Measurements from ENCODE around the gene SEMA5A. TPM values are rescaled to one million over a fixed set of nuclear protein-coding genes. Genes with fewer than 3 reads are reported as not detected.

The SEMA5A gene
- total RNA-seq, 1 donor from 2014 or later: 38.9 TPM

DNA sequence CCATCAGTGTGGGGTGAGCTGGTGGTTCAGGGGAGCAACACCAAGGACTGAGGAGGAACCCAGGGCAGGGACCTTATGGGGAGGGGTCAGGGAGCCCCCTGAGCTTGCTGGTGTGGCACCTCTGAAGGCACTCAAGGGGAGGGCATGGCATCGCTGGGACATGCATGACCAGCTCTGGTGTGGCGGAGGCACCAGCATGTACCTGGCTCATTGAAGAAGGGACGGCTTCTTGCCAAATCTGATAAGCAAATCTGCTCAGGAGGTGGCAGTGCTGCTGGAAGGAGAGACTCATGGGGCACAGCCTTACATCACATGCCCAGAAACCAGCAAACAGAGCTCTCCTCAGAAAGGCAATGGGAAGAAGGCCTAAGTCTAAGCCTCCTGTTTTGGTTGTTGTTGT is 421.8 kb downstream of the SEMA5A start:
- TF ChIP-seq, protein P1, sequence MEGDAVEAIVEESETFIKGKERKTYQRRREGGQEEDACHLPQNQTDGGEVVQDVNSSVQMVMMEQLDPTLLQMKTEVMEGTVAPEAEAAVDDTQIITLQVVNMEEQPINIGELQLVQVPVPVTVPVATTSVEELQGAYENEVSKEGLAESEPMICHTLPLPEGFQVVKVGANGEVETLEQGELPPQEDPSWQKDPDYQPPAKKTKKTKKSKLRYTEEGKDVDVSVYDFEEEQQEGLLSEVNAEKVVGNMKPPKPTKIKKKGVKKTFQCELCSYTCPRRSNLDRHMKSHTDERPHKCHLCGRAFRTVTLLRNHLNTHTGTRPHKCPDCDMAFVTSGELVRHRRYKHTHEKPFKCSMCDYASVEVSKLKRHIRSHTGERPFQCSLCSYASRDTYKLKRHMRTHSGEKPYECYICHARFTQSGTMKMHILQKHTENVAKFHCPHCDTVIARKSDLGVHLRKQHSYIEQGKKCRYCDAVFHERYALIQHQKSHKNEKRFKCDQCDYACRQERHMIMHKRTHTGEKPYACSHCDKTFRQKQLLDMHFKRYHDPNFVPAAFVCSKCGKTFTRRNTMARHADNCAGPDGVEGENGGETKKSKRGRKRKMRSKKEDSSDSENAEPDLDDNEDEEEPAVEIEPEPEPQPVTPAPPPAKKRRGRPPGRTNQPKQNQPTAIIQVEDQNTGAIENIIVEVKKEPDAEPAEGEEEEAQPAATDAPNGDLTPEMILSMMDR (IDR thresholded peaks at IDR 0.05): no peak
- ATAC-seq: peak; percentile 73

DNA sequence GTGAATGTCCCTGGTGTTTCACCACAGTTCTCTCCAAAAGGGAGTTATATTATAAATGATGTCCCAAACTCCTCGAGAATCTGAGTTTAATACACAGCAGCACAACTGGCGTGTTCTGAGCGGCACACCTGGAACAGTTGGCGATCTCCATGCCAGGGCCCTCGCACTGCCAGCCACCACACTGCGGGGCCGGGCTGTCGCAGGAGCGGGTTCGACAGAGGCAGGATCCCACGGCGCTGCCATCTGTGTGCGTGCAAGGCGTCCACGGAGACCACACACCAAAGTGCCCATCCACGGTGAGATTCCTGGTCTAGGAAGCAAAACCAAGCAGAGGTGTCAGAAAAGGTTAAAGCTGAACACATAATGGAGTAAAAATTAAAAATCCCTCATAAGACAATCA is 423.3 kb downstream of the SEMA5A start:
- TF ChIP-seq, protein P1 (IDR thresholded peaks at IDR 0.05): no peak

More for the DNA sequence above, 421.8 kb downstream of the SEMA5A start:
- no peaks in the 10 kb centered on the region for H3K36me3 ChIP-seq
- no peaks in the 10 kb centered on the region for H3K27me3 ChIP-seq
- no peak overlapping the region for H3K27ac ChIP-seq
- intact Hi-C loops (cut with DNase I): no loop called here
- no peak overlapping the region for H3K4me3 ChIP-seq
- H3K9me3 ChIP-seq: no peaks in the 10 kb centered on the region
- H3K4me1 ChIP-seq: no peaks in the 10 kb centered on the region
- DNase-seq: no peak

DNA sequence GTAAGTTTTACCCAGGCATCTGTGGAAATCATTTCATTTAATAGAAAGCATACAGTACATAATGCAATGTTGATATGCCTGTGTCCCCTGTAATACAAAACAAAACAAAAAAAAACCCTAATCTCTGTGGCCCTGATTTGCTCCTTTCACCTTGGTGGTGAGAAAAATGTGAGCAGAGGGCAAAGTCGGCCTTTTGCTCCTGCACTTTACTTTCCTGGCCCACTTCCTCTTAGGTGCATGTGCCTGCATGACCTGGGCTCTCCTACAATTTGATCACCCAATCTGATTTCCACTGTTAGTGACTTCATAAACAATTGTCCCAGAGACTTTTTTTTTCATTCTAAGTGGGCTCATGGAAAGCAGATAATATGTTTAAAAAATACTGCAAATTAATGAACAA is 424.3 kb downstream of the SEMA5A start:
- no peaks in the 10 kb centered on the region for H3K9me3 ChIP-seq
- H3K27ac ChIP-seq: no peak overlapping the region
- intact Hi-C loops (cut with DNase I): no loop called here
- H3K36me3 ChIP-seq: no peaks in the 10 kb centered on the region
- H3K4me1 ChIP-seq: no peaks in the 10 kb centered on the region
- ATAC-seq: no peak
- no peak for DNase-seq
- TF ChIP-seq, protein P1 (IDR thresholded peaks at IDR 0.05): no peak
- H3K4me3 ChIP-seq: no peak overlapping the region
- H3K27me3 ChIP-seq: no peaks in the 10 kb centered on the region

More for the DNA sequence above, 423.3 kb downstream of the SEMA5A start:
- Histone ChIP-seq H3K27me3 (no peaks in the 10 kb centered on the region), H3K4me1 (no peaks in the 10 kb centered on the region), H3K4me3 (no peak overlapping the region), H3K27ac (no peak overlapping the region), H3K9me3 (no peaks in the 10 kb centered on the region), H3K36me3 (no peaks in the 10 kb centered on the region)
- intact Hi-C loops (cut with DNase I): no loop called here
- no peak for DNase-seq
- ATAC-seq: no peak

DNA sequence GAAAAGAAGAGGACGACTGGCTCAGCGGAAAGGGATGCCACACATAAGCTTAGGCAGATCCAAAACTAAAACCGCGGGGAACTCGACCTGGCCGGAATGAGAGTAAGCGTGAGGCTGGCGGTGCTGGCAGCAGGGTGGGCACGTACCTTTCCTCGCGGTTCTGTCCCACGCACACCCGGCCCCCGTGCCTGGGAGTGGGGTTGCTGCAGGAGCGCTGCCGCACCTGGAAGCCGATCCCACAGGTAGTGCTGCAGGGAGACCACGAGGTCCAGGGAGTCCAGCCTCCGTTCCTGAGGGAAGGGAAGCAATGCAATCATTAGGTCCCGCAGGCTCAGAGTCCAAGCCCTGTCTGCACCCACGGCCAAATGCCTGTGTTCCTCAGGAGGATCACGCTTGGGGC is 427.0 kb downstream of the SEMA5A start:
- Histone ChIP-seq H3K27ac (no peak overlapping the region), H3K9me3 (no peaks in the 10 kb centered on the region), H3K27me3 (no peaks in the 10 kb centered on the region), H3K36me3 (no peaks in the 10 kb centered on the region), H3K4me1 (no peaks in the 10 kb centered on the region), H3K4me3 (no peak overlapping the region)
- ATAC-seq: no peak
- intact Hi-C loops (cut with DNase I): no loop called here
- no peak for DNase-seq
- TF ChIP-seq, protein P1 (IDR thresholded peaks at IDR 0.05): no peak

DNA sequence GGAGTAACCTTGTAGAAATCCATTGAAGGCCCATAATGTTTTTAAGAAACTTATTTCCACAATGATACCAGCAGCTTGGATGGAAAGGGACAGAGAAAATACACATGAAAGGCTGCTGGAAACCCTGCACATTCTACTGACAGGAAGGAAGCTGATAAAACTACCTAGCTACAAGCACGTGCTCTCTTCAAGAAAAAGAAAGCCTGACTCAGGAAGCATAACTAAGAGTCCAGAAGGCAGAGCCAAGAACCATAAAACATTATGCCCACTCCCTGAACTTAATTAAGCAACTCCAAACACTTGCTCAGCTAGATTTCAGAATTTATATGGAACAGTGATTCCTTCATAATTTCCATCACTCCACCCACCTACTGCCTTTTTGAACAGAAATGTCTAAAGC is 430.8 kb downstream of the SEMA5A start:
- Histone ChIP-seq H3K9me3 (no peaks in the 10 kb centered on the region), H3K27me3 (no peaks in the 10 kb centered on the region), H3K4me1 (no peaks in the 10 kb centered on the region), H3K36me3 (no peaks in the 10 kb centered on the region), H3K4me3 (no peak overlapping the region), H3K27ac (no peak overlapping the region)
- DNase-seq (no peak), ATAC-seq (no peak)
- TF ChIP-seq, protein P1 (IDR thresholded peaks at IDR 0.05): no peak
- intact Hi-C loops (cut with DNase I): no loop called here
